KBM-7 (cell line): ENCODE results near the gene CTXN1.

Experiments
- DNase-seq: peaks from one replicate; pipeline ENCODE4 v3.0.0-alpha.2; 2015
- in situ Hi-C: fragments of 300-500 bp; cut with MboI; formaldehyde crosslinking; loops from 2 replicates; pipeline ENCODE4 v1.14.3; 2020; ENCODE audit warnings: low sequenced_read_pairs, low pct_unique_long_range_greater_than_20kb, mixed read lengths

CTXN1 gene

GRCh38 chr19:7885818-7886217, 40.1 kb downstream of the CTXN1 start:
- in situ Hi-C loops: no loop called here
- no peak for DNase-seq

DNA sequence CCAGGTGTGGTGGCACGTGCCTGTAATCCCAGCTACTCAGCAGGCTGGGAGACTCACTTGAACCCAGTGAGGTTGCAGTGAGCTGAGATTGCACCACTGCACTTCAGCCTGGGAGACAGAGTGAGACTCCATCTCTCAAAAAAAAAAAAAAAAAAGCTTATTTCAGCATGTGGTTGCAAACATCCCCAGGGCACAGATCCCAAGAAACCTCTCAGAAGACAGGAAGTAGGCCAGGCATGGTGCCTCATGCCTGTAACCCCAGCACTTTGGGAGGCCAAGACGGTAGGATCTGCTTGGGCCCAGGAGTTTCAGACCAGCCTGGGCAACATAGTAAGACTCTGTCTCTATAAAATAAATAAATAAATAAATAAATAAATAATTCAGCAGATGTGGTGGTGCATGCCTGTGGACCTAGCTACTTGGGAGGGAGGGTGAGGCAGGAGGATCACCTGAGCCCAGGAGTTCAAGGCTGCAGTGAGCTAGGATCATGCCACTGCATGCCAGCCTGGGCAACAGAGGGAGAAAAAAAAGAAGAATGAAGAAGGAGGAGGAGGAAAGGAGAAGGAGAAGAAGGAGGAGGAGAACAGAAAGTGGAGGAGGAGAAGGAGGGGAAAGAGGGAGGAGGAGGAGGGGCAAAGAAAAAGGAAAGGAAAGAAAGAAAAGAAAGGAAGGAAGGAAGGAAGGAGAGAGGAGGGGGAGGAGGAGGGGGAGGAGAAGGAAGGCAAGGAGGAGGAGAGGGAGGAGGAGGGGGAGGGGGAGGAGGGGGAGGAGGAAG, 42.0 kb downstream of the CTXN1 start:
- in situ Hi-C loops: no loop called here

GRCh38 chr19:7883105-7883504, 42.8 kb downstream of the CTXN1 start:
- in situ Hi-C loops: no loop called here
- no peak for DNase-seq

More for the DNA sequence above, 42.0 kb downstream of the CTXN1 start:
- no peak for DNase-seq

- in situ Hi-C loops: no loop called here
- no peak for DNase-seq
These were observed 44.0 kb downstream of the CTXN1 start for GRCh38 chr19:7881910-7882309.

DNA sequence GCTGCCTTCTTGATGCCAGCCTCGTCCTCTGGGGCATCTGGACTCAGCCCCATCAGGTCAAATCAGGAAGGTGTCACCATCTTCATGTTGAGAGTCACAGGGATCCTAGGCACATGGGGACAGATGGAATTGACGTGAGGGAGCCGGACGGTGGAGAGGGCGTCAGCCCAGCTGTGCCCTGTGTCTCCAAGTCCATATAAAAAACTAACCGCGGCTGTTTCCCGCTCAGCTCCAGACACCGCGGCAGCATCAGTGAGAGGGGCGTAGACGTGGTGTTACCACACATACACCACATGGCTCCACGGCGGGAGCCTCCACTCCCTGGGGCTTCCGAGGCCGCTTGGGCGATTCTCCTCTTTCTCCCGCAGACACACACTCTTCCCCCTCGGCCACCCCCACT, 46.1 kb downstream of the CTXN1 start:
- no peak for DNase-seq
- in situ Hi-C loops: no loop called here

GRCh38 chr19:7879111-7879807, 46.7 kb downstream of the CTXN1 start:
- in situ Hi-C loops: no loop called here
- no peak for DNase-seq

- DNase-seq: no peak
- in situ Hi-C loops: no loop called here
These were observed 48.6 kb downstream of the CTXN1 start for GRCh38 chr19:7877249-7877836.

DNA sequence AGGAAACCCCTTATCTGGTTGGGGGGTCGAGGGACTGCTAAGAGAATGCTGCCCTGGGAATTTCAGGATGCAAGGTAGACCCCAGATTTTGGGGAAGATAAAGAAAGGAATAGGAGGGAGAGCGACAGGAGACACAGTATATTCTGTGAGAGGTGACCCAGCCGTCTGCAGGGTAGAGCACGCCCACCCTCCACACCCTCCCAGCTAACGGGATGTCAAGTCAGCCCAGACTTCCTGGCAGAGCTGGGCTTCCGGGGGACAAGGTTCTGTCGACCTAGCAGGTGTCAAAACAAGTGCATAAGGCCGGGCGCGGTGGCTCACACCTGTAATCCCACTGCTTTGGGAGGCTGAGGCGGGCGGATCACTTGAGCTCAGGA, 51.0 kb downstream of the CTXN1 start:
- no peak for DNase-seq

More for the DNA sequence above, 51.0 kb downstream of the CTXN1 start:
- in situ Hi-C loops: no loop called here
